Embryonic facial prominence (tissue), 1 donor: ENCODE results near the gene KCNJ10.
A peak's percentile ranks its signal among the peaks of the same experiment; 100 is the strongest.
"Not testable (repeated sequence)": the region's sequence is repeated elsewhere in the genome, so short reads cannot be mapped to it uniquely, and the experiment has no call there.

Experiments used
- DNase-seq: peaks from one replicate; pipeline ENCODE4 v3.0.0-alpha.2; 2016; ENCODE audit errors: extremely low spot score

The KCNJ10 gene

DNA sequence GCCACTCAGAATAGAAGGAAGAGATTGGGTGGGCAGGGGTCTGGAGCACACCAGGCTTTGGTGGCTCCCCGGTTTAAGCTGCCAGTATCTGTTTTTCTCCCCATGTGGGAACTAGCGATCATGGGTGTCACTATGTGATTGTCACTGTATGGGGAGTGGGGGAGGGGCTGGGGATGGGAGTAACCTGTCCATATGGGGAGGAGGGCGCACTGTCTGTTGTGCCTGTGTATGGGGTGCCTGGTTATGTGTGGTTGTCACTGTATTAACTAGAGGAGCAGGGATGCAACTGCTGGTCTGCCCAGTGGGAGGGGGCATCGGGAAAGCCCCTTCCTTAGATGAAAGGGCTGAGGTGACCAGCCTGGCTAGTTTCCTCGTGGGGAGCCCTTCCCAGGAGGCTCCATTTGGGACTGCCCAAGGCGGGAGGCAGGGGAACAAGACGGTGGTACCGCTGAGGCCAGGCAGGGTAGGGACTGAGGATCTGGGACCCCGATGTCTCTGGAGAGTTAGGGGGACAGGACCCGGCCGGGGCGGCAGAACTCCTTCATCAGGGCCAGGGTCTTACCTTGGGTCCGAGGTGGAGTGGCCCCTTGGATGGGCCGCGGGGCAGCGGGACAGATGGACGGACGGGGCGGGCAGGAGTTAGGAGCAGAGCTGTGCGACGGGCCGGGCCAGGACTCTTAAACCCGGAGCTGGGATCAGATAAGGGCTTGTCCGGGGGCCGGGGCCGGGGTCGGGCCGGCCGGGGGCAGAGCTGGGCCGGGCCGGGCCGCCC is at the start of gene KCNJ10:
Gene KCNJ10, minus strand, starts transcription at position 701 of the 772 bp plus-strand sequence. CDS start 27,628 bp downstream, outside the sequence.
- no peak for DNase-seq

DNA sequence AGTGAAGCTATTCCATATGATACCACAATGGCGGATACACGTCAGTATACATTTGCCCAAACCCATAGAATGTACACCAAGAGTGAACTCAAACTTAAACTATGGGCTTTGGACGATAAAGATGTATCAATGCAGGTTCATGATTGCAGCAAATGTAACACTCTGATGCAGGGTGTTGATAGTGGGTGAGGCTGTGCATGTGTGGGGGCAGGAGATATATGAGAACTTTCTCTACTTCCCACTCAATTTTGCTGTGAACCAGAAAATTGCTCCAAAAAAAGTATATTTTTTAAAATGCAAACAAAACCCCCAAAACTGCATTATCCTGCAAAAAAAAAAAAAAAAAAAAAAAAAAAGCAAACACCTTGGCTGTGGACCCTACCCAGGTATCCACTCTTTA is 49.0 kb upstream of the KCNJ10 start:
- no peak for DNase-seq

DNA sequence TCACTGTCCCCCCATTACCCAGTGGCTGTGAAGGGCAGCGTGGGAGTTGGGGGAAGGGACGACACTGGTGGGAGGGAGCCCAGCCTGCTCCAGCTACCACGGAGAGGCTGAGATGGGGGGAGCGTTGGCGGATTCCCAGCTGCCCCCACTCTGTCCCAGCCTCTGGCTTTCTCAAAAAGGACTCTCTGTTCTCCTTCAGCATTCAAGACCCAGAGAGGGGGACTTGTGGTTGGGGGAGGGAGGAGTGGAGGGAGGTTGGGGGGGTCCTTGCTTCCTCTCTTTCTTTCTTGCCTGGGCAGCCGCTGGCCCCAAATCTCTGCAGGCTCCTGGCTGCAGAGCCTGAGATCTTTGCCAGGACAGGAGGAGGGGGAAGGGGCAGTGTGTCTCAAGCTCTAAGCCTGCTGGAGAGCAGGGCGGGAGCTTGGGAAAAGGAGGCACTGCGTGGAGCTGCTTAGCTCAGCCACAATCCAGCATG is 47.8 kb upstream of the KCNJ10 start:
- no peak for DNase-seq

DNA sequence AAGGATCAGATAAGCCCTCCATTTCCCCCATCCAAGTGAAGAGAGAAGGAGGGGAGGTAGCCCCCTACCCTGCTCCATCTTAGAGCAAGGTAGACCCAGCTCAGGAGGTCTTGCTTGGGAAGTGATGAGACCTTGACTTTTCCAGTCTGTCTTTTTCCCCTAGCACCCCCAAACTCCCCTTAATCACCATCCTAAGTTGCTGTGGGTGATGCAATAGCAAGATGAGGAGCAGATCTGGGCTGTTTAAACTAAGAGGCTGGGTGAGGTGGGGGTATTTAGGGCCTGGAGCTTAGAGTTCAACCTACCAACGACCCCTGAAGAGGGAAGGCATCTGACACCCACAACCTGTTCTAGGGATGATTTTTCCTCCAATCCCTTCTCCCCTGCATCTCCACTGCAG is 47.3 kb upstream of the KCNJ10 start:
- no peak for DNase-seq

DNA sequence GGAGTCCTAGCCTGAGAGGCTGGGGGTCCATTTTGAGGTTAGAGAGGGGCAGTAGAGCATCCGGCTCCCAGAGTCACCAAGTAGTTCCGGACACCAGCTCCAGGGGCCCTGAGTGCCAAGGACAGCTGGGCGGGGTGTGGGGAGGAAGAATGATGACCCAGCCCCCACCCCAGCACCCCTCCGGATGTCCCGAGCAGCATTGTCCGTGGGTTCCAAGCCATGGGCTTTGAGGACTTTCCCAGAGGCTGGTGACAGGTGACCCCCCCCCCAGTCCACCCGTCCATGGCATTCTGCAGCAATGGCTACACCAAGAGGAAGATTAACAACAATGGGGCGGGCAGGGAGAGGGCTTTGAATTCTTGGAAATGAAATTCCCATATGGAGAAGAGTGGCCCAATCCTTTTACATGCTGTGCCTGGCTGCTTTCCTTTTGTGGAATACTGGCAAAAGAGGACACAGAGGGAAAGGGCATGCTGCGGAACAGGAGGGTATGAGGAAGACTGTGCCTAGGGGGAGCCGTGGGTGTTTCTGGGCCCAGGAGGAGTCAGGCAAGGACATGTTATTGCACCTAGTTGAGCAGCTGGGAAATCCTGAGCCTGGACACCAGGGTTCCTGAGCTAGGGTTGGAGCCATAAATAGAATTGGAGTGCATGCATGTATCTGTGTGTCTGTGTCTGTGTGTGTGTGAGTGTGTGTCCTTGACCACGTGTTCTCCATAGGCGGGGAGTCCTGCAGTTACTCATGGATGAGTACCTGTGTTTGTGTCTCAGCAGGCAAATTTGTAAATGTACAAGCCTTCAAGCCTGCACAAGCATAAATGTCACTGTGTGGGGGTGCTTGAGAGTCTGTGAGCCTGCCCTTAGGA is 46.6 kb upstream of the KCNJ10 start:
- DNase-seq, result no peak

DNA sequence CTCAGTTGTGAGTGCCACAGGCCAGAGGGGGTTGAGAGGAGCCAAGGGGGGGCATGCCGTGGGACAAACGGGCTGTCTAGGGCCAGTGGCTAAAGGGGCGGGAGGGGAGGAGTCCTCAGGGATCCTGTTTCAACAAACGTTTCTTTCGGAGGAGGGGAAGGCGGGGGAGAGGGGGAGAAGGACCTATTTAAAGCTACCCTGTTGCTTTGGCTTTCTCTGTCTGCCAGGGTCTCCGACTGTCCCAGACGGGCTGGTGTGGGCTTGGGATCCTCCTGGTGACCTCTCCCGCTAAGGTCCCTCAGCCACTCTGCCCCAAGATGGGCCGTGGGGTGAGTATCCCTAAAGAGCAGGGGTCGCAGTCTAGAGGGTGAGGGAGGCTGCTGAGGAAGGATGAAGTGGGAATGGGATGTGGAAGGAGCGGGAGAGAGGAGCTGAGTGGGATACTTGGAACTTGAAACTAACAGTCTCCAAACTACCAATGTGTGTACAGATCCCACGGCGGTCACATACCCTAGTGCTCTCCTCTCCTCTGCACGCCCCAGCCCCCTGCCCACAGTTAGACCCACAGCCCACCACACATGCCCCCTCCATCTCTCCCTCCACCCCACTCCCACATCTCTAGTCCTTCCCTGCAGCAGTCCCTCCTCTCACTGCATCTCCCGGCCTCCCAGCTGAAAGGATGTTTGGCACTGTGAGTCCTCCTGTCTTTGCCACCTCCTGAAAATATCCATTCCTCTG is 45.8 kb upstream of the KCNJ10 start, which contains the start of gene ATP1A2:
Gene ATP1A2, plus strand, starts transcription at position 215 of the 738 bp plus-strand sequence. Its CDS starts 103 bp downstream, at position 318.
- no peak for DNase-seq

DNA sequence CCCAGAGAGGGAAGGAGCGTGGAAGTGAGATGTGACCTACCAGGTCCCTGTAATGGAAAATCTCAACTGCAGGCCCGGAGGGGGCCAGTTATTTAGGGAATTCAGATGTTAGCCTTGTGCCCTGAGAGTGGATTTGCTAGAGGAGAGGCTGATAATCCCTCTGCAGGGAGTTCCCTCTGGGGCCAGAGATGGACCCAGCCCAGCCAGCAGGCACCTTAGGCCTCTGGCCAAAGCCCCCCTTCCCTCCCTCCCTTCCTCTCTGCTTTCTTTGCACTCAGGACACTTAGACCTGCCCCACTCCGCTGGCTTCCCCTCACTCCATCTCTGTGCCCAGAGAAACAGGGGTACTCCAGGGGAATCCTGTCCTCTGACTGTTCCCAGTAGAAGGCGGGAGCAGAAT is 44.1 kb upstream of the KCNJ10 start:
- DNase-seq, result no peak

DNA sequence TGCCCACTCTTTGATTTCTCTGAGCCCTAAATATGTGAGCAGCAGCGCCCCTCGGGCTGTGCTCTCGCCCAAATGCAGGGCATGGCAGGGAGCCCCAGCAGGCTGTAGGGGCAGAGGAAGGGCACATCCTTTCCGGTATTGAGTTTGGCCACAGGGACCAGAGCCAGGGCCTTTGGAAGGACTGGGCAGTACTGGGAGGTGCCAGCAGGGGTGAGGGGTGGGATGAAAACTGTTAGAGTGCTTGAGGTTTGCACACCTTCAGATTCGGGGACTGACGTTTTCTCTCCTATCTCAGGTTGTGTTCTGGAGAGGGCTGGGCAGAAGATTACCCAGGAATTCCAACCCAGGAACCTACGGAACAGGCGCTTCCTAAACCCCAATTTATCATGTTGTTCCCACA is 43.4 kb upstream of the KCNJ10 start:
- no peak for DNase-seq

DNA sequence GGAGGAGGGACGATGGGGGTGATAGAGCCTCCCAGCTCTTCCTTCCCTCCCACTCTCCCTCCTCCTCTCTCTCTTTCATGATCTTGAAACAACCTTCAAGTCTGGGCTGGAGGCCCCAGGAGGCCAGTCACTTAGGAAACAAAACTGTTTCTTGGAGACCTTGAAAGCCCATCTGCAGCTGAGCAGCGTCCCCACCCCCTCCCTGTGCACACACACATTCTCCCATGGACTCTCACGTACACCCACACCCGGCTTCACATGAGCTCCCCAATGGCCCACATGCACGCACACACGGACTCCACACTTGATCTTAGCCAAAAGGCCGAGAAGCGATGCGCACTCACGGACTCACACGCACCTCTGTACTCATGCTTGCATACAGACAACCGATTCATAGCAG is 42.4 kb upstream of the KCNJ10 start:
- DNase-seq, result no peak

DNA sequence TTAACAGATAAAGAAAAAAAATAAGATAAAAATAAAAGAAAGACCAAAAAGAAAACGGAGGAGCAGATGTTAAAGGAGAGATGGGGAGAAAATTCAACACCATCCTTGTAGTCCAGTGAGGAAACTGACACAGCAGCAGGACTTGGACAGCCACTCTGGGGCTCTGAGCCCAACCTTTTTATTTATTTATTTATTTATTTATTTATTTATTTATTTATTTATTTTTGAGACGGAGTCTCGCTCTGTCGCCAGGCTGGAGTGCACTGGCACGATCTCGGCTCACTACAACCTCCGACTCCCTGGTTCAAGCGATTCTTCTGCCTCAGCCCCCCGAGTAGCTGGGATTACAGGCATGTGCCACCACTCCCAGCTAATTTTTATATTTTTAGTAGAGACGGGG is 41.5 kb upstream of the KCNJ10 start:
- not testable (repeated sequence) for DNase-seq

DNA sequence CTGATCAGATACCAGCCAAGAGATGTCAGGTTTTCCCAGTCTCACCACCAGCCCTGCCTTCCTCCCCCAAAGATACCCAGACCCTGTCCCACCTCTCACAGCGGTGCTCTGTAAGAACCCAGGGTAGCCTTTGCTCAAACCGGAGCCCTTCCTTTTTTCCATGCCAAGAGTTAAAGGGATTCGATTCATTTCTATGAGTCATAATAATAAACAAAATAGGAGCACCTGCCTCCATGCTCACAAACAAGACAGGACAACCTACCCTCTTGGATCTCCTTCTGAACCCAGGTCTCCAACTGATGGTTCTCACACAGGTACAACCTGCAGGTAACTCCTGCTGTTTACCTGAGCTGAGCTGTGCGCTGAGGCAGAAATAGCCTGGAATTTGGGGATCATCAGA is 39.7 kb upstream of the KCNJ10 start:
- DNase-seq, result no peak

DNA sequence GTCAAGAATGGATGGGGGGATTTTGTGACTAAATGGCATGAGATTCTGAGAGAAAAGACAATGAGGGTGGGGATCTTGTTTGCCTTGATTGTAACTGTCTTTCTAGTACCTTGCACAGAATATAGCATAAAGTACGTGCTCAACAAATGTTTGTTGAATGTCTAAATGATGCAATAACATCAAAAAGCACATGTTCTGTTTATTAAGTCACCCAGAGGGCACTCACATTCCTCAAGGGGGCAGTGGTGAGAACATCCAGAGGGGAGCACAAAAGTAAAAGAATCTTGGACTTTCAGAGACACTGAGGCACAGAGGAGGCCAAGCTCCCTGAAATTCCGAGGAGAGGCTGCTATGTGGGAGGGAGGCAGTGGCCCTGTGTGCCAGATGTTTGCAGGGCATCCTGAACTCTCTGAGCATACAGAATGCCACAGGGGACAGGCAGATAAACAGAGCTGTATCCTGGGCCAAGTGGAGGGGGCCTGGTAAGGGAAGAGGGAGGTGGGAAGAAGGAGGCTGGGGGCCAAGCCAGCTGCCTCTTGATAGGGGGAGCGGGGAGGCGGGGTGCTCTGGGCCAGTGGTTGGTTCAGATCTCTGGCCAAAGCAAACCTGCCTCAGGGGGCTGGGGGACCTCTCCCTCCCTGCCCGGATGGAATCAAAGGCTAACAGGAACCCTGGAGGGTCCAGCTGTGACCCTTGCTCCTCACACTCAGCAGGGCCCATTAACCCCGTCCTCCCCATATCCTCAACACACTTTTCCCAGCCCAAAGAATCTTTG is 39.1 kb upstream of the KCNJ10 start:
- no peak for DNase-seq

DNA sequence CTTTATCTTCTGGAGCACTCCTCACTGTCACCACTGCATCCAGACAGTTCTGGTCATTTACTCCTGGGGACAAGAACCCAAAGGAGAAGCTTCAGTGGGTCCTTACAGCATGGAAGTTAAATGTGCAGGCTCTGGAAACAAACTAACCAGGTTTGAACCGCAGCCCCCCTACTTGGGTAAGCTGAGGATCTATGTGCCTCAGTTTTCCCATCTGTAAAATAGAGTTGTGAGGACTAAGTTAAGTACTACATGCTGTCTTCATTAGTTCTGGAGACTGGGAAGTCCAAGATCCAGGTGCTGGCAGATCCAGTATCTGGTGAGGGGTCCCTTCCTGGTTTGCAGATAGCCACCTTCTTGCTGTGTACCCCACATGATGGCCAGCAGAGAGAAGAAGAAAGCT is 37.6 kb upstream of the KCNJ10 start:
- no peak for DNase-seq

DNA sequence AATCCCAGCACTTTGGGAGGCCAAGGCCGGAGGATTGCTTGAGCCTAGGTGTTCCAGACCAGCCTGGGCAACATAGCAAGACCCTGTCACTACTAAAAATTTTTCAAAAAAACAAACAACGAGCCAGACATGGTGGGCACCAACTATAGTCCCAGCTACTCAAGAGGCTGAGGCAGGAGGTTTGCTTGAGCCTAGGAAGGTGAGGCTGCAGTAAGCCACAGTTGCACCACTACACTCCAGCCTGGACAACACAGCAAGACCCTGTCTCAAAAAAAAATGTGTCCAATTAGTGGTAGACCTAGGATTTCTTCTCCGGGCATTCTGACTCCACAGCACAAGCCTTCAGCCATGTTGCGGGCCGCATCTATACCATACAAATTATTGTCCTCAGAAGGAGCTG is 35.2 kb upstream of the KCNJ10 start:
- no peak for DNase-seq

DNA sequence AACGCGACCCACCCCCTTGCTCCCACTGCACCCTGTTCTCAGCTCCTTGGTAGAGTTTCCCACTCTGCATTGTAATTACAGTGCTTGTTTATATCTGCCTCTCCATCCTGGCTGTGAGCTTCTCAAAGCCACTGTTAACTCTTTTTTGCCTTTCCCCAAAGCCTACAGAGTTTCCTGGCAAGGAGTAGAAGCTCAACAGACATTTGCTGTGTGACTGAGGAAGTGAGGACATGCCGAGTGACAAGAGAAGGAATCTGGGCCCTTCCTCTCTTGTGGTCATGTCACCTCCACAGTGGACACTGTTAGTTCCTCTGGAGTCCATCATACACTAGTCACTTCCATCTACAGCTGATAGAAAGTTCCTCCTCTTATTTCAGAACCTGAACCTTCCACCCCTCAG is 34.5 kb upstream of the KCNJ10 start:
- no peak for DNase-seq

DNA sequence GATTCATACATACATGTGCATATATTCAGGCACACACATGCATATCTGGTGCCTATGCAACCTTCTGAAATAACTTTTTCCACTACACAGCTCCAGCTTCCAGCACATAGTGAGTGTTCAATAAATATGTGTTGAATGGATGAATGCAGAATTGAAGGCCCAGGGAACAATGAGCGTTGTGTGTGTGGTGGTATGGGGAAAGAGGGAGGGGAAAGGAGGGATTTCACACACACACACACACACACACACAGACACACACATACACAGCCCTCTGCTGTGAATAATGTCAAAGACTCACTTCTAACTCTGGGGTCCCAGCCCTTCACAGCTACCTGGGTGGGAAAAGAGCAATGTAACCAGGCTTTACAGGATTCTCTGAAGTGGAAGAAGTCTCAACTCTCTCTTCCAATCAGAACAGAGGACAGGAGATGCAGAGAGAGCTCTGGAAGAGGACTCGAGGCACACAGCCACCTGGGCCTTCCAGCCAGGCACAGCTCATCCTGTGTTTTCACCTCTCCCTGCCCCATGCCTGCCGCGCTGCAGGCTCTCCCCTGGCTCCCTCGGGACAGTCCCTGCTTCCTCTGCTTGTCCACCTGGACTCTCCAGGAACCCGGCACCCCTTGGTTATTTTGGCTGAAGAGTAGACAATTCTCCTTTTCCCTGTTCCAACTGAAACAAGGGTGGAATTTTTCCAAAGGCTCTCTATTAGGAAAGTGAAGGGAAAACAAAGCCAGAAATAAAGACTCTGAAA is 33.9 kb upstream of the KCNJ10 start:
- no peak for DNase-seq

DNA sequence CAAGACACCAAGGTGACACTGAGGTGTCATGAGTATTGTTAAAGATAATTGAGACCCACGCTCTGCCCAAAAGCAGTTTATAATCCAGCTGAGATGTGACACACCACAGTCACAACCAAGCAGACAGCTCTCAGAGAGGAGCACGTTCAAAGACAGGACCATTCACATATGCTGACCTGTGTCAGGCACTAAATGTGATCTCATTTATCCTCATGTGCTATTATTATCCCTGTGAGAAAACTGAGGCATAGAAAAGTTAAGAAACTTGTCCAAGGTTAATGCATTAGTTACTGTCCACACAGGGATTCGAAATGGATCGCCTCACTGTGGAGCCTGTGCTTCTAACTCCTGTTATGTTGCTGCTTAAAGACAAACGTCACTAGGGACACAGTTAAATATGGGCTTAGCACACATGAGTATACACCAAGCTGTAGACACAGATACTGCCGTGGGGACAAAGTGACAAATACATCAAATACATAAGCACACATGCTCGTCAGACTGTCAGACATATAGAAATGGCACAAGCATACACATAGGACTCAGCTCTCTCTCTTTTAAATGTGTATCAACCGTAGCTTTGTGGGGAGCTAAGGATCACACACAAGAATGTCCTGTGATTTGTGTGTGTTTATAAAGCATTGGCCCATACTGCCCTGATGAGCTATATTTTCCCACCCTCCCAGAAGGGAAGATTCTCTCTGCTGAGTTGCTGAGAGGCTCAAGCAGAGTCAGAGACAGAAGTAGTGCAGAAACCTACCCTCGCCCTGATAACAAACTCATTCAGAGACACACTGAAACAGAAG is 32.0 kb upstream of the KCNJ10 start:
- no peak for DNase-seq

DNA sequence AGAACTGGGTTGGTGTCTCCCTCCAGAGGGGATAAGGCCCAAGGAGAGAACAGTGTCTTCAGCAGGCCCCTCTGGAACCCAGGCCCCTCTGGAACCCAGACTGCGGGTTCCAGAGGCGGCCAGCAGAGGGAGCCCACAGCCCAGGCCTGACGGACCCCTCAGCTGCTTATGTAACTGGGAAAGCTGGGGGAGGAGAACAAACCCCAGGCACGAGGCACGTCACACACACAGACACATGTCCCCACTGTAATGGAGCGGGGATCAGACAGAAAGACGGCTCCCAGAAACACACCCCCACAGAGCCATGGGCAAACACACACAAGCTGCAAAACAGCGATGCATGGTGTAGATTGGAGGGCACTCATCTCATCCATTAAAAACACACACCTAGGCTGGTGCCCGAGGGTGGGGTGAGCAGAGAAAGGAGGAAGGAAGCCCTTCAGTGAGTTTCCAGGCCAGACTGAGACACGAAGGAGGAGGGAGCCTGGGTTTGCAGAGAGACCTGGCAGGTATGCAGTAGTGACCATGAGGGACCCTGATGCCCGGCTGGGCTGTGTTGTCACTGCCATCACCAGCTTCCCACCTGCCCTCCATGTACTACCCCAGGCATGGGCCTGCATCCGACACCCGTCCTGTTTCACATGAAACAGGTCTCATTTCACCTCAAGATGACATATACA is 31.2 kb upstream of the KCNJ10 start:
- DNase-seq, result peak; percentile 62

DNA sequence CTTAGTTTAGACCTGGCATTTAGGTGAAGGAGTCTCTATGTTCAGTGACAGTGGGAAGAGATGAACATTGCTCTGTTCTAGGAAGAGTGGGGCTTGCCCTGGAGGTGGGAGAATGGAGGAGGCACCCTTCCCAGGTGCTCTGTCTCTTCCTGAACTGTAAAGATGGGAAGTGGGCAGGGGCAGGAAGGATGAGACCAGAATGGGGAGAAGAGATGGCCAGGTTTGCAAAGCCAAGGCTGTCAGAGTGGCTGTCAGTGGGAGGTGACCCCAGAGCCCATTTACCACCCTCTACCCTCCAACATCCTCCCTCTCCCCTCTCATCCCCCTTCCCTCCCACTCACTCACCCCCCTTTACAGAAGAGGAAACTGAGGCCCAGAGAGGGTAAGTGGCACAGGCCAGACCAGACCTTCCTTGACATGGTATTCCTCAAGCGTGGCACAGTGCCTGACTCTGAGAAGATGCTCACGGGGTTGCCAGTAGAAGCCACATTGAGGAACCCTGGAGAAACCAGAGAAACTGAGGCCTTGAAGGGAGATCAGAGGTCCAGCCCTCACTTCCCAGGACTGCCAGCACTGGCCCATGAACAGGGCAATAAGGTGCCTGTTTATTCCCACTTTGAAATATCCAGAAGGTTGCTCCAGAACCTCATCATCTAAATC is 29.9 kb upstream of the KCNJ10 start:
- DNase-seq, result no peak
